22Rv1 (cell line): Measurements from ENCODE around the gene USH2A.

Experiments used
- CTCF ChIP-seq: fragments of 450-650 bp; IDR thresholded peaks from 2 replicates; pipeline ENCODE4 v1.5.1; 2017; ENCODE audit warnings: mild to moderate bottlenecking
- ZFX ChIP-seq: fragments of 450-650 bp; IDR thresholded peaks from 2 replicates; pipeline ENCODE4 v1.6.1; 2017; ENCODE audit warnings: antibody characterized with exemption, borderline replicate concordance

GRCh38 chr1:215682232-215682631, 741.0 kb downstream of the USH2A start:
- peak; percentile 70 for TF ChIP-seq CTCF
- no peak for TF ChIP-seq ZFX
